GM20431 (cell line): ENCODE results near the gene SNAP23.

Experiments
- in situ Hi-C: fragments of 300-500 bp; cut with MseI, MboI; formaldehyde crosslinking; loops from one replicate; pipeline ENCODE4 v1.15.0; 2020; ENCODE audit warnings: low sequenced_read_pairs; ENCODE audit not compliant: unreplicated experiment

SNAP23 gene

DNA sequence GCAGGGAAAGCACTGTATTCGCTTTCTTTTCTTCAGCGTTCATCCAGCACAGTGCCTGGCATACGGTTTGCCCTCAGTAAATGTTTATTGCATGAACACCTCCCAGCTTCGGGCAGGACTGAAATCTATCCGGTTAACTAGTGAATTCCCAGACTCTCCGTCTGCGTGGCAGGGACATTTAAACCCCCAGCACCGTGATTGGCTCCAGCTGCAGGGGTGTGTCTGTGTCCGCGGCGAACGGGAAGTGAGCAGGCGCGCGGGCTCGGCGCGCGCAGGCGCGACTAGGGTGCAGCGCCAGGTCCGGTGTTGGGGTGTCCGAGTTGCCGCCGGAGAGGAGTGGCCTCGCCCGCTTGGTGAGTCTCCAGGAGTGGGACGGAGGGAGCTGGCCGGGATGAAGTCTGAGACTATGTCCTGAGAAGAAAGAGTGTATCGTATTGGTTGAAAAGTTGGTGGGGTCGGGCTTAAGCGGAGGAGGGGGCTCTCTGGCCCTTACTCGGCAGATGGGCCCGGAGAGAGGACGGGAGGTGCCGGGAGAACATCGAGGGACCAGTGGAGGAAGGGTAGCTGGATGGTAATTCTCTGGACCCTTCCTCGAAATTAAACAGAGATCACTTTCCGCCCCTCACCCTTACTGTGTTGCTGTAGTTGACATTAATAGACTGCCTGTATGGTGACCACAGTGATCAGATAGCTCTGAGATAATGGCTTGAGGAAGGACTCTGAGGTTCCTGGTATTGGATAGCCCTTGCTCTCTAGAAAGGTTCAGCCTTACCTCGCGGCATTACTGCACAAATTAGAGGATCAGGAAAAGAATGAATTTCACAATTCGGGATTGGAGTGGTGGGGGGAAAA lies at the start of gene SNAP23:
SNAP23 (plus strand) TSS at position 274 of the 852 bp plus-strand sequence. CDS start 16,213 bp downstream, outside the sequence.
- in situ Hi-C loops = no loop called here

GRCh38 chr15:42447599-42447998 lies 47.8 kb upstream of the SNAP23 start:
- in situ Hi-C loops = no loop called here

GRCh38 chr15:42448281-42448680 lies 47.2 kb upstream of the SNAP23 start:
- in situ Hi-C loops = no loop called here

- in situ Hi-C loops = no loop called here
These were observed 45.5 kb upstream of the SNAP23 start for GRCh38 chr15:42449770-42450424.

GRCh38 chr15:42450425-42450790 lies 45.0 kb upstream of the SNAP23 start:
- in situ Hi-C loops = no loop called here

GRCh38 chr15:42453826-42454225 lies 41.6 kb upstream of the SNAP23 start:
- in situ Hi-C loops = no loop called here

GRCh38 chr15:42456531-42456930 lies 38.9 kb upstream of the SNAP23 start:
- in situ Hi-C loops = no loop called here

- in situ Hi-C loops = no loop called here
These were observed 38.5 kb upstream of the SNAP23 start for GRCh38 chr15:42456971-42457370.

DNA sequence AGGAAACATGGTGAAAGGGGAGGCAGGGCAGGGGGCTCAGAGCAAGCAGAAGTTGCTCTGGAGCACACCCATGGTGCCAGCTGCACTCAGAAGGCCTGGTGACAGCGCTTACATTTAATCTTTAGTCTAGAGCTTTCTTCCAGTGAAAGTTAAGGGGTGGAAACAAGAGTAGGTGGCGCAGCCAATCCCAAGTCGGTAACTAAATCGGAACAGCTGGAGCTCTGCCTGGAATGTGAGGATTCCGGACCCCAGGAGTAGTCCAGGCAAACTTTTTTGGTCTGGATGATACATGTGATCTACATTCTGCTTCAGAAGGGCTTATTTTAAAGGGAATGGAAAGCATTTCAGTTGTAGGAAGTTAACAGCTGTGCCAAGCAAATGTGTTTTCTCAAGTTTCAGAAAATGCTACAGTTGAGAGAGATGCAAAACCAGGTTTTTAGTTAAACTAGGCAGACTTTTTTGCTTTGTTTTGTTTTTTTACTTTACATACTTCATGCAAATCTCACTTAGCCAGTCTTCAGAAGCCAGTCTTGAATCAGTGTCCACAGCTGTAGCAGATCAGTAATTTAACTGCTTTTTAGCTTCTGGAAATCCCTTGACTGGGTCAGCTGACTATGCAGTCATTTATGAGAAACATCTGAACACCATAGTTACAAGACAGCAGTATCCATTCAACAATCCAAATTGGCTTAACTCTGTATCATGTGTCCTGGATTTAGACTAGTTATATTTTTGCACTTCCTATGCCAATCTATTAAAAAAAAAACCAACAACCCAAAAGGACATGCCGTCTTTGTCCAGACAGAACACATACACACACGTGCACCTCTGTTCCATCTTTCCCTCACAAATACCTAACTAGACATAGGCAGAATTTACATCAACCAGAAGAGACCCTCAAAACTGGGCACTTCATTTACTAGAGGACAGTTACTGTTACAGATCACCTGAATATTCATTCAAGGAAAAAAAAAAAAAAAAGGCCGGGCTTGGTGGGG lies 37.7 kb upstream of the SNAP23 start:
- in situ Hi-C loops = no loop called here

DNA sequence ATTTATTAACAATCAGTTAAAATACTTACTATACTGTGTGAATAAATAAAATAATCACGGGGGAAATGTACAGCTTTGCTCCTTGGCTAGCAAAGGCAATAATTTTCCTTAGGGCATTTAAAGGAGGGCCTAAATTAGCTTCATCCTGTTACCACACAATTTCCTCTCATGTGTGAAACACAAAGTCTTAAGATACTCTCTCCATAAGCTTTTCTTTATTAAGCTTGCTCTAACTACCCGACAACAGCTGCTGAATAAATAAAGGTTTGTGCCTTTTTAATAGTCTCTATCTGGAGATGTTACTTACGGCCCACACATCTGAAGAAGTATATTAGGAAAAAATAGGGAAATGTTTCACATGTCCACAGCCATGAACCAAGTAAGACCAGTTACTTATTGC lies 34.2 kb upstream of the SNAP23 start:
- in situ Hi-C loops = no loop called here

DNA sequence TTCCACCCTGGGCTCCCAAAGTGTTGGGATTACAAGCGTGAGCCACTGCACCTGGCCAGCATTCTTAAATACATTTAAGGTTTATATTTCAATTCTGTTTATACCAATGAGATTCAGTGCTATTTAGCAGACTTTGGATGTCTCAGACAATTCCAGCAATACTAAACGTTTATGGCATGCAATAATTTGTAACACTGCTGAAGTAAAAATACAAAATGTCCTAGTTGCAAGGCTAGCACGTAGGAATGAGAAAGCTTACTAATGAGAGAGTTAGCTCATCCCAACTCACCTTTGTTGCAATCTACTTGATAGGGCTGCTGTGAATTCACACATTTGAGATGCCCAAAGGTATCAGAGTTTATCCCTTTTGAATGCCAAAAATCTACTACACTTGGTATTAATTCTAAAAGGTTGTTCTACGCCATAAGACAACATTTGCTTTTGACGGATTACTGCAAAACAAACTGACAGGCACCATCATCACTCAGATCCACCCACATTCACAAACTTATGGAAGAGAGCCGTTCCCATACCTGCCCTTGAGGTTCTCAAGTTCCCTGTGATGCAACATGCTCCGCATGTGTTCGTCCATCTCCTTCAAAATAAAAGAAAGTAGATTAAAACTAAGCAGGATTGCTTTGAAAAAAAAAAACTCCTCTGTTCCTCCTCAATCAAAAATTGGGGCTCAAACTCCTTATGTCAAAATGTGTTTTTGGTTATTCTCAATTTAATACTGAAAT lies 29.7 kb upstream of the SNAP23 start:
- in situ Hi-C loops = no loop called here

GRCh38 chr15:42471002-42471401 lies 24.4 kb upstream of the SNAP23 start:
- in situ Hi-C loops = no loop called here

GRCh38 chr15:42474827-42475226 lies 20.6 kb upstream of the SNAP23 start:
- in situ Hi-C loops = no loop called here

- in situ Hi-C loops = no loop called here
These were observed 12.7 kb upstream of the SNAP23 start for GRCh38 chr15:42482701-42483100.

DNA sequence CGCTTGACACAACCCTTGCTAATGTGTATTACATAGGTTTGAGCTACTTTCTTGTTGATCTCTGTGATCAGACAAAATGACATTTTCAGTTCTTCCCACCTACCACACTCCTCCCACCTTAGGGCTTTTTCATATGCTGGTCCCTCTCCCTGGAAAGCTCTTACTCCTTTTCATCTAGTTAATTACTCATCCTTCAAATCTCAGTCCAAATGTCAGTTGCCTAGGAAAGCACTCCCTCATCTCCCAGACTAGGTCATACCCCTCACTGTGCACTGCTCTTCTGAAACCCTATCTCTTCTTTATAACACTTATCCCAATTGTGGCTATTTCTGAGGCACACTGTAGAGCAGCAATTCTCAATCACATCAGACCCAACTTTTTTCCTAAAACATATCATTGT lies 11.8 kb upstream of the SNAP23 start:
- in situ Hi-C loops = no loop called here

GRCh38 chr15:42490291-42490670 lies 5.2 kb upstream of the SNAP23 start:
- in situ Hi-C loops = no loop called here

DNA sequence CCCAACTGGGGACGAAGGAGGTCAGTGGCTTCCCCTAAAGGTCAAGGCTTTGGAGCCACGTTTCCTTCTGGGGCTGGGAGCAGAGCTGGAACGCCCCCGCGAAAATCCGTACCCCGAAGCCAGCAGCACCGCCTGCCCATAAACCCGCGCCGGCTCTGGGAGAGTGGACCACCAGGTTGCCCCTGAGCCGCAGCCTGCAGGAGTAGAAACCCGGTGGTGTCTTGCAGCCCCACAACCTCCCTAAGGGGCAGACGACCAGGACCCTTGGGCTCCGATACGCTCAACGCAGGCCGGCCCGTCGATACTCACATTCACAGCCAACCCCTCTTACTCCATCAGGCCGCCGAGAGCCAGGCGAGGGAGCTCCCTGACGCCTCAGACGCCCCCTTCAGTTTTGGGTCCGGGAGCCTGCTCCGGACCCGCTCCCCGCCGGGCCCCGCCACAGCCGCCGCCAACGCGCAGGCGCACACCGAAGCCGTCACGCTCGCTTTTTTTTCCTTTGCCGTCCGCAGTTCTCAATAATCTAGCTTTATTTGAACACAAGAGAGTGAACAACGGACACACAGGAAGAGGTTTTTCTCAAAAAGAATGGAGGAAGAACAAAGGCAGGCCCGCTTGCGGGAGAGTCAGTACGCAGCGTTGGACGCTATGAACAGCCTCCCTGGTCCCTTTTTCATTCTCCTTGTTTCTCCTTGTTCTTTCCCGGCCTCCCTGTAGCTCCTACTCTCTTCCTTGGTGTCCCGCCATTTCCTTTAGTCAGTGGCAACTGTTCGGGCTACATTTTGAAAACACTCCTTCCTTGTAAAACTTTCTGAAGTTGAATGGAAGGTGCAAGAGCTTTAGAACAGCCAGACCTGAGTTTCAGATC lies 4.5 kb upstream of the SNAP23 start, which contains the start of gene ZNF106:
ZNF106 (minus strand) TSS at position 471 of the 868 bp plus-strand sequence. CDS start 18,852 bp downstream, outside the sequence.
- in situ Hi-C loops = no loop called here

- in situ Hi-C loops = no loop called here
These were observed 3.8 kb upstream of the SNAP23 start for GRCh38 chr15:42491539-42492225.
